Fibroblast of lung (primary cell): ENCODE measurements around the gene FYN. TPM values are rescaled to one million over a fixed set of nuclear protein-coding genes. Genes with fewer than 3 reads are reported as not detected.
"Not testable (repeated sequence)": the region's sequence is repeated elsewhere in the genome, so short reads cannot be mapped to it uniquely, and the experiment has no call there.

Experiments used
- DNase-seq, 2 donors: peaks; one replicate each; pipeline versions ENCODE4 v3.0.0 to v3.0.0-alpha.2; 2010; ENCODE audit warnings: low read depth in 2 of 2
- H2AFZ ChIP-seq: 2 replicates; pipeline ENCODE4 v1.5.1; 2012; ENCODE audit warnings: low read length, control low read depth, inconsistent platforms
- H3K27ac ChIP-seq: 2 replicates; pipeline ENCODE4 v1.5.1; 2011; ENCODE audit warnings: low read length, control low read depth; ENCODE audit not compliant: insufficient read depth
- H3K27me3 ChIP-seq: 2 replicates; pipeline ENCODE4 v1.5.1; 2011; ENCODE audit warnings: mild to moderate bottlenecking, low read length; ENCODE audit not compliant: control insufficient read depth, insufficient read depth
- H3K36me3 ChIP-seq: 2 replicates; pipeline ENCODE4 v1.5.1; 2011; ENCODE audit warnings: low read length; ENCODE audit not compliant: control insufficient read depth, insufficient read depth
- H3K4me1 ChIP-seq: 2 replicates; pipeline ENCODE4 v1.5.1; 2011; ENCODE audit warnings: low read length; ENCODE audit not compliant: control insufficient read depth, insufficient read depth; ENCODE audit errors: extremely low read depth
- H3K4me2 ChIP-seq: 2 replicates; pipeline ENCODE4 v1.5.1; 2011; ENCODE audit warnings: low read length, control low read depth; ENCODE audit not compliant: insufficient read depth; ENCODE audit errors: extremely low read depth
- H3K4me3 ChIP-seq, 4 experiments: fragments of 200-600 bp in 1 of 4; sonication (generic) in 1 of 4; replicated peaks in 1 of 4; 2 replicates each; pipeline ENCODE4 v1.5.1; 2011 to 2016; ENCODE audit warnings: low read length in 4 of 4, low read depth in 3 of 4, mild to moderate bottlenecking in 3 of 4, control low read depth in 2 of 4, inconsistent platforms in 1 of 4, mixed read lengths in 1 of 4; ENCODE audit not compliant: insufficient read depth in 1 of 4; ENCODE audit errors: control extremely low read depth in 1 of 4
- H3K79me2 ChIP-seq: 2 replicates; pipeline ENCODE4 v1.5.1; 2012; ENCODE audit warnings: mild to moderate bottlenecking, low read length, inconsistent platforms; ENCODE audit not compliant: control insufficient read depth, insufficient read depth
- H3K9ac ChIP-seq: 2 replicates; pipeline ENCODE4 v1.5.1; 2011; ENCODE audit warnings: mild to moderate bottlenecking, low read length, control low read depth; ENCODE audit not compliant: insufficient read depth
- H3K9me3 ChIP-seq: 2 replicates; pipeline ENCODE4 v1.5.1; 2012; ENCODE audit warnings: low read depth, low read length; ENCODE audit not compliant: control insufficient read depth, insufficient read depth
- H4K20me1 ChIP-seq: 2 replicates; pipeline ENCODE4 v1.5.1; 2011; ENCODE audit warnings: low read length; ENCODE audit not compliant: control insufficient read depth, insufficient read depth; ENCODE audit errors: extremely low read depth
- CTCF ChIP-seq, 2 donors: IDR thresholded peaks in 1 of 2; conservative IDR thresholded peaks in 1 of 2; 1 replicate in 1 of 2; 2 replicates in 1 of 2; pipeline ENCODE4 v1.5.1; 2011 to 2012; ENCODE audit warnings: low read length in 2 of 2, control low read depth in 1 of 2, inconsistent platforms in 1 of 2, low read depth in 1 of 2, mild to moderate bottlenecking in 1 of 2
- EZH2 ChIP-seq: IDR thresholded peaks from 2 replicates; pipeline ENCODE4 v1.5.1; 2012; ENCODE audit warnings: low read length, control low read depth, mild to moderate bottlenecking; ENCODE audit errors: missing control alignments
- polyA plus RNA-seq, 2 donors: library from polyadenylated mRNA; depleted of rRNA in 1 of 2; stranded (reverse) in 1 of 2; unstranded in 1 of 2; fragments of >200 nt; gene quantifications; 2 replicates each; pipeline ENCODE4 v1.2.1, GENCODE V29; 2011 to 2012; ENCODE audit warnings: missing spikeins in 1 of 2
- total RNA-seq: library from RNA; depleted of rRNA; stranded (reverse); fragments of >200 nt; gene quantifications from 2 replicates; pipeline ENCODE4 v1.2.1, GENCODE V29; 2014

The FYN gene
- total and polyA plus RNA-seq, 2 donors (not counting 1 experiment from before 2014, with no cell fraction given): 64.7 TPM

- Histone ChIP-seq H4K20me1 (no peaks in the 10 kb centered on the region), H3K79me2 (no peaks in the 10 kb centered on the region), H3K4me2 (no peak overlapping the region), H3K27me3 (no peaks in the 10 kb centered on the region), H3K9me3 (no peaks in the 10 kb centered on the region), H3K36me3 (no peaks in the 10 kb centered on the region), H3K27ac (no peak overlapping the region), H3K4me1 (peaks cover 8% of the 10 kb centered on the region), H3K4me3 (no peak overlapping the region), H2AFZ (no peak overlapping the region), H3K9ac (no peak overlapping the region)
- DNase-seq: peak in 1 of 2 donors; percentile 44
- TF ChIP-seq CTCF (conservative IDR thresholded peaks at IDR 0.05 in 1 of 2, IDR thresholded peaks at IDR 0.05 in 1 of 2; ENCODE audit: low read depth in 1 of 2, low read length in 2 of 2) (no peak), EZH2 (no peak)
Measured at GRCh38 chr6:111683157-111683556, 190.1 kb downstream of the FYN start.

- H3K4me3 ChIP-seq: no peak overlapping the region
- H3K9me3 ChIP-seq: no peaks in the 10 kb centered on the region
- no peaks in the 10 kb centered on the region for H3K27me3 ChIP-seq
- H3K4me1 ChIP-seq: peaks cover 8% of the 10 kb centered on the region
- TF ChIP-seq CTCF (conservative IDR thresholded peaks at IDR 0.05 in 1 of 2, IDR thresholded peaks at IDR 0.05 in 1 of 2; ENCODE audit: low read depth in 1 of 2, low read length in 2 of 2): no peak
- no peak for TF ChIP-seq EZH2
- H3K36me3 ChIP-seq: no peaks in the 10 kb centered on the region
- no peak overlapping the region for H3K4me2 ChIP-seq
- no peaks in the 10 kb centered on the region for H3K79me2 ChIP-seq
- no peak overlapping the region for H3K9ac ChIP-seq
- no peaks in the 10 kb centered on the region for H4K20me1 ChIP-seq
- no peak overlapping the region for H2AFZ ChIP-seq
- DNase-seq: no peak
- H3K27ac ChIP-seq: no peak overlapping the region
Measured at GRCh38 chr6:111681860-111682259, 191.4 kb downstream of the FYN start.

GRCh38 chr6:111680811-111681609 lies 192.2 kb downstream of the FYN start:
- not testable (repeated sequence) for H4K20me1 ChIP-seq, H3K9me3 ChIP-seq, H3K4me2 ChIP-seq, H3K27me3 ChIP-seq, H3K79me2 ChIP-seq, H3K36me3 ChIP-seq, H3K27ac ChIP-seq, H3K4me1 ChIP-seq, H2AFZ ChIP-seq, H3K9ac ChIP-seq, DNase-seq, H3K4me3 ChIP-seq
